ENCODE data around the gene GAK.

GAK gene

GRCh38 chr4:849478-850175 is 82.5 kb downstream of the GAK start:
- DNase-seq (ENCODE audit: low read depth) = no peak

GRCh38 chr4:848803-849477 is 83.2 kb downstream of the GAK start:
- DNase-seq (ENCODE audit: low read depth) = no peak

GRCh38 chr4:848307-848691 is 83.8 kb downstream of the GAK start:
- DNase-seq (ENCODE audit: low read depth) = no peak

- no peak for DNase-seq (ENCODE audit: low read depth)
Measured at GRCh38 chr4:845836-846251, 86.3 kb downstream of the GAK start.

- DNase-seq (ENCODE audit: low read depth) = no peak
Measured at GRCh38 chr4:845233-845835, 86.8 kb downstream of the GAK start.

- DNase-seq (ENCODE audit: low read depth) = no peak
Measured at GRCh38 chr4:844752-845232, 87.3 kb downstream of the GAK start.

GRCh38 chr4:839675-840443 is 92.3 kb downstream of the GAK start:
- no peak for DNase-seq (ENCODE audit: low read depth)

- DNase-seq (ENCODE audit: low read depth) = no peak
Measured at GRCh38 chr4:837772-838171, 94.3 kb downstream of the GAK start.

GRCh38 chr4:836750-837301 is 95.3 kb downstream of the GAK start:
- no peak for DNase-seq (ENCODE audit: low read depth)

GRCh38 chr4:836003-836511 is 96.1 kb downstream of the GAK start:
- DNase-seq (ENCODE audit: low read depth) = no peak

- DNase-seq (ENCODE audit: low read depth) = no peak
Measured at GRCh38 chr4:835148-836002, 96.7 kb downstream of the GAK start.

GRCh38 chr4:834368-835147 is 97.6 kb downstream of the GAK start:
- no peak for DNase-seq (ENCODE audit: low read depth)

- no peak for DNase-seq (ENCODE audit: low read depth)
Measured at GRCh38 chr4:833731-834367, 98.3 kb downstream of the GAK start.

- no peak for DNase-seq (ENCODE audit: low read depth)
Measured at GRCh38 chr4:833156-833555, 99.0 kb downstream of the GAK start.

GRCh38 chr4:832536-832935 is 99.6 kb downstream of the GAK start:
- DNase-seq (ENCODE audit: low read depth) = no peak

- DNase-seq (ENCODE audit: low read depth) = no peak
Measured at GRCh38 chr4:832108-832507, 100.0 kb downstream of the GAK start.

- no peak for DNase-seq (ENCODE audit: low read depth)
Measured at GRCh38 chr4:831483-831805, 100.7 kb downstream of the GAK start.

- DNase-seq (ENCODE audit: low read depth) = no peak
Measured at GRCh38 chr4:830601-831482, 101.3 kb downstream of the GAK start.
